Measurements from ENCODE around the gene RNGTT.

DNA sequence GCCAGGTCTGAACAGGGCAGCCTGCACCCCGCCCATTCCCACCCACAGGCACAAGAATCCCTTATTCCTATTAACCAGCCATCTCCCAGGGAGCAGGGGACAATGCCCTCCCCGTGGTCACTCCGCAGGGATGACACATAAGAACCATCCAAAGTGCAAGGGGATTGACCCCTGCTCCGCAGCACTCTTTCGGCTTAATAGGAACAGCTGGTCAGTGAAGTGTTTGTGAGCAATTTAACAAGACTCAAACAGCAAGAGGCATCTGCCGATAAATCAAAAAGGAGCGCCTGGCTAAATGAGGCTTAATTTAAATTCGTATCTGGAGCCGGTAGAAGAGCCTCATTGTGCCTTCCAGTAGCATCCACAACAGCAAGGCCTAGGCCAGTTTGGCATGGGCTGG lies 389.4 kb downstream of the RNGTT start:
- TF ChIP-seq EP300 (IDR thresholded peaks at IDR 0.05) (no peak), POLR2A (IDR thresholded peaks at IDR 0.05) (no peak)
